ENCODE measurements around the gene BACH2.
"Not testable (repeated sequence)": the region's sequence is repeated elsewhere in the genome, so short reads cannot be mapped to it uniquely, and the experiment has no call there.

BACH2 gene

GRCh38 chr6:90038961-90039653, 257.5 kb downstream of the BACH2 start:
- no peak overlapping the region for H3K27ac ChIP-seq
- no peak for TF ChIP-seq CTCF (conservative IDR thresholded peaks at IDR 0.05)

GRCh38 chr6:90036963-90037362, 259.7 kb downstream of the BACH2 start:
- TF ChIP-seq CTCF (conservative IDR thresholded peaks at IDR 0.05), result no peak
- no peak overlapping the region for H3K27ac ChIP-seq

GRCh38 chr6:90035047-90035723, 261.5 kb downstream of the BACH2 start:
- no peak for TF ChIP-seq CTCF (conservative IDR thresholded peaks at IDR 0.05)
- no peak overlapping the region for H3K27ac ChIP-seq

- H3K27ac ChIP-seq, result no peak overlapping the region
- no peak for TF ChIP-seq CTCF (conservative IDR thresholded peaks at IDR 0.05)
These were observed 262.8 kb downstream of the BACH2 start for GRCh38 chr6:90033746-90034271.

- not testable (repeated sequence) for H3K27ac ChIP-seq
These were observed 264.0 kb downstream of the BACH2 start for GRCh38 chr6:90032489-90033212.

GRCh38 chr6:90028995-90029635, 267.5 kb downstream of the BACH2 start:
- no peak for TF ChIP-seq CTCF (conservative IDR thresholded peaks at IDR 0.05)

GRCh38 chr6:90028066-90028778, 268.4 kb downstream of the BACH2 start:
- no peak overlapping the region for H3K27ac ChIP-seq
- no peak for TF ChIP-seq CTCF (conservative IDR thresholded peaks at IDR 0.05)

More at GRCh38 chr6:90028995-90029635, 267.5 kb downstream of the BACH2 start:
- no peak overlapping the region for H3K27ac ChIP-seq
